KMS-11 (cell line): Measurements from ENCODE around the gene ADCY5.

Source experiments
- H2AFZ ChIP-seq: fragments of 200-600 bp; sonication (generic); 2 replicates; pipeline ENCODE4 v1.6.1; 2016; ENCODE audit warnings: antibody characterized with exemption, mixed run types, low read depth
- H3K27ac ChIP-seq: fragments of 200-600 bp; sonication (generic); 2 replicates; pipeline ENCODE4 v1.6.1; 2016; ENCODE audit warnings: mild to moderate bottlenecking, mixed run types
- H3K27me3 ChIP-seq: fragments of 200-600 bp; sonication (generic); 2 replicates; pipeline ENCODE4 v1.6.1; 2017; ENCODE audit warnings: mild to moderate bottlenecking, low read depth, mixed run types, moderate library complexity; ENCODE audit not compliant: insufficient read depth
- H3K36me3 ChIP-seq: fragments of 200-600 bp; sonication (generic); 2 replicates; pipeline ENCODE4 v1.6.1; 2017; ENCODE audit warnings: mild to moderate bottlenecking, mixed run types; ENCODE audit not compliant: insufficient read depth
- H3K4me1 ChIP-seq: fragments of 200-600 bp; sonication (generic); 2 replicates; pipeline ENCODE4 v1.6.1; 2016; ENCODE audit warnings: mild to moderate bottlenecking, low read depth, mixed run types; ENCODE audit not compliant: poor library complexity, severe bottlenecking
- H3K4me2 ChIP-seq: fragments of 200-600 bp; sonication (generic); 2 replicates; pipeline ENCODE4 v1.7.0; 2016; ENCODE audit warnings: mild to moderate bottlenecking, mixed run types
- H3K4me3 ChIP-seq: fragments of 200-600 bp; sonication (generic); IDR thresholded peaks from 2 replicates; pipeline ENCODE4 v1.6.1; 2017; ENCODE audit warnings: low read depth, low read length, mixed read lengths; ENCODE audit not compliant: insufficient read depth
- H3K79me2 ChIP-seq: fragments of 200-600 bp; sonication (generic); 2 replicates; pipeline ENCODE4 v1.6.1; 2016; ENCODE audit warnings: low read depth, mixed run types; ENCODE audit not compliant: insufficient read depth
- H3K9ac ChIP-seq: fragments of 200-600 bp; sonication (generic); 2 replicates; pipeline ENCODE4 v1.6.1; 2016; ENCODE audit warnings: mild to moderate bottlenecking, mixed run types
- H4K20me1 ChIP-seq: fragments of 200-600 bp; sonication (generic); 2 replicates; pipeline ENCODE4 v1.6.1; 2016; ENCODE audit warnings: mild to moderate bottlenecking, mixed run types; ENCODE audit not compliant: insufficient read depth
- TF ChIP-seq, protein P1 (sequence below): fragments of 200-600 bp; sonication (generic); conservative IDR thresholded peaks from 2 replicates; pipeline ENCODE4 v1.6.1; 2017; ENCODE audit warnings: low read depth, mild to moderate bottlenecking, antibody characterized with exemption, low read length, moderate library complexity, mixed read lengths

The ADCY5 gene

GRCh38 chr3:123469323-123469995, 20.6 kb upstream of the ADCY5 start:
- H4K20me1 ChIP-seq: no peaks in the 10 kb centered on the region
- no peak overlapping the region for H3K4me2 ChIP-seq
- no peaks in the 10 kb centered on the region for H3K79me2 ChIP-seq
- H3K9ac ChIP-seq: no peak overlapping the region
- no peak overlapping the region for H3K4me3 ChIP-seq
- H3K27me3 ChIP-seq: no peaks in the 10 kb centered on the region
- no peak overlapping the region for H2AFZ ChIP-seq
- H3K27ac ChIP-seq: no peak overlapping the region
- H3K36me3 ChIP-seq: no peaks in the 10 kb centered on the region
- H3K4me1 ChIP-seq: no peaks in the 10 kb centered on the region
- TF ChIP-seq, protein P1, sequence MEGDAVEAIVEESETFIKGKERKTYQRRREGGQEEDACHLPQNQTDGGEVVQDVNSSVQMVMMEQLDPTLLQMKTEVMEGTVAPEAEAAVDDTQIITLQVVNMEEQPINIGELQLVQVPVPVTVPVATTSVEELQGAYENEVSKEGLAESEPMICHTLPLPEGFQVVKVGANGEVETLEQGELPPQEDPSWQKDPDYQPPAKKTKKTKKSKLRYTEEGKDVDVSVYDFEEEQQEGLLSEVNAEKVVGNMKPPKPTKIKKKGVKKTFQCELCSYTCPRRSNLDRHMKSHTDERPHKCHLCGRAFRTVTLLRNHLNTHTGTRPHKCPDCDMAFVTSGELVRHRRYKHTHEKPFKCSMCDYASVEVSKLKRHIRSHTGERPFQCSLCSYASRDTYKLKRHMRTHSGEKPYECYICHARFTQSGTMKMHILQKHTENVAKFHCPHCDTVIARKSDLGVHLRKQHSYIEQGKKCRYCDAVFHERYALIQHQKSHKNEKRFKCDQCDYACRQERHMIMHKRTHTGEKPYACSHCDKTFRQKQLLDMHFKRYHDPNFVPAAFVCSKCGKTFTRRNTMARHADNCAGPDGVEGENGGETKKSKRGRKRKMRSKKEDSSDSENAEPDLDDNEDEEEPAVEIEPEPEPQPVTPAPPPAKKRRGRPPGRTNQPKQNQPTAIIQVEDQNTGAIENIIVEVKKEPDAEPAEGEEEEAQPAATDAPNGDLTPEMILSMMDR: no peak

DNA sequence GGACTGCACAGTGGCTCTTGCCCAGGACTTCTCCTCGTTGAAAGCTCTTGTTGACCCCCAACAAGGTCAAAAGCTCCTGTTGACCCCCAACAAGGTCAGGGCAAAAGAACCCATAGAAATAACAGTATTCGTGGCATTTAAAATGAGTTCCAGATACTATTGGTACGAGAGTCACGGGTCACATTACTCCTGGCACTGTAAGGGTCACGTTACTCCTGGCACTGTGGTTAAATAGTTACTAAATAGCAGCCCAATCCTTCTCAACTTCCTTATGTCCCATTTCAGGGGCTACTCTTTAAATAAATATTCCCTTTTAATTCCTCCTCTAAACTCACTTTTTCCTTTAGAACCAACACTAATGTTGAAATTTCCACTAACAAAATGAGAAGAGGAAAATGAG, 18.2 kb upstream of the ADCY5 start:
- Histone ChIP-seq H3K36me3 (no peaks in the 10 kb centered on the region), H3K4me1 (no peaks in the 10 kb centered on the region), H3K4me3 (no peak overlapping the region), H3K79me2 (no peaks in the 10 kb centered on the region), H3K27ac (no peak overlapping the region), H3K27me3 (no peaks in the 10 kb centered on the region), H4K20me1 (no peaks in the 10 kb centered on the region), H3K9ac (no peak overlapping the region), H3K4me2 (no peak overlapping the region), H2AFZ (no peak overlapping the region)
- TF ChIP-seq, protein P1: no peak

DNA sequence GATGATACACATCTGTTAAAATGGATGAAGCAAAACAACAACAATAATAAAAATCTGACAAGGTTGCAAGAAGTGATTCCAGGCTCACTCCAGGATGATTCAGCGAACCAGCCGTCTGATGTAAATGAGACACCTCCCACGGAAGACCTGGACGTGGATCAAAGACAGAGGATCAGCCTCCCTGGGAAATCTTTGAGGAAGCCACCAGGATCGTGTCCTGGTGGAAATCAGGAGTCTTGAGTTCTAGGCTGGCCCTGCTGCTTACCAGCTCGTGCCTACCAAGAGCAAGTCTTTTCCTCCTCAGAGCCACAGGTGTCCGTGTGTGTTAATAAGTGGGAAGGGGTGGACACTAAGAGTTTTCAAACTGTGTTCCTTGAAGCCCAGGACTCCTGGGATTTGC, 15.3 kb upstream of the ADCY5 start:
- no peaks in the 10 kb centered on the region for H3K4me1 ChIP-seq
- H3K27me3 ChIP-seq: no peaks in the 10 kb centered on the region
- no peaks in the 10 kb centered on the region for H3K79me2 ChIP-seq
- no peak overlapping the region for H3K27ac ChIP-seq
- no peaks in the 10 kb centered on the region for H4K20me1 ChIP-seq
- H3K36me3 ChIP-seq: no peaks in the 10 kb centered on the region
- no peak overlapping the region for H3K4me3 ChIP-seq
- H3K9ac ChIP-seq: no peak overlapping the region
- H3K4me2 ChIP-seq: no peak overlapping the region
- TF ChIP-seq, protein P1: no peak
- no peak overlapping the region for H2AFZ ChIP-seq

- Histone ChIP-seq H3K4me1 (no peaks in the 10 kb centered on the region), H3K79me2 (no peaks in the 10 kb centered on the region), H3K4me3 (no peak overlapping the region), H3K27me3 (no peaks in the 10 kb centered on the region), H3K4me2 (no peak overlapping the region), H3K27ac (no peak overlapping the region), H4K20me1 (no peaks in the 10 kb centered on the region), H2AFZ (no peak overlapping the region), H3K9ac (no peak overlapping the region), H3K36me3 (no peaks in the 10 kb centered on the region)
- TF ChIP-seq, protein P1: no peak
Observed at GRCh38 chr3:123459862-123460261, 11.0 kb upstream of the ADCY5 start.
